Stimulated activated memory B cell treated with anti-CD40 and anti-IgM and Interleukin-4, amounts not matched to agents 10 μg/mL and 1 μg/mL and 100 μg/mL, for 72 hours (primary cell): ENCODE measurements around the gene PROK2.

Experiments used
- ATAC-seq: fragments of 150-1000 bp; cut with Tn5 transposase; 2 replicates; pipeline ENCODE4 v1.10.0; 2021
- H3K27ac Mint-ChIP-seq: one replicate; pipeline ENCODE4 v1.8.0; 2022; ENCODE audit warnings: mild to moderate bottlenecking, mixed read lengths
- H3K27me3 Mint-ChIP-seq: one replicate; pipeline ENCODE4 v1.8.0; 2022; ENCODE audit warnings: mixed read lengths
- H3K36me3 Mint-ChIP-seq: one replicate; pipeline ENCODE4 v1.8.0; 2022; ENCODE audit warnings: mixed read lengths
- H3K4me1 Mint-ChIP-seq: one replicate; pipeline ENCODE4 v1.8.0; 2022; ENCODE audit warnings: mixed read lengths
- H3K4me3 Mint-ChIP-seq: one replicate; pipeline ENCODE4 v1.8.0; 2022; ENCODE audit warnings: mild to moderate bottlenecking, moderate library complexity, mixed read lengths
- H3K9me3 Mint-ChIP-seq: one replicate; pipeline ENCODE4 v1.8.0; 2022; ENCODE audit warnings: mixed read lengths

PROK2 gene

GRCh38 chr3:71771884-71772283, 13.1 kb downstream of the PROK2 start:
- peaks cover 10% of the 10 kb centered on the region for H3K27me3 Mint-ChIP-seq
- H3K4me1 Mint-ChIP-seq = no peaks in the 10 kb centered on the region
- no peak overlapping the region for H3K27ac Mint-ChIP-seq
- no peak overlapping the region for H3K4me3 Mint-ChIP-seq
- no peaks in the 10 kb centered on the region for H3K36me3 Mint-ChIP-seq
- no peaks in the 10 kb centered on the region for H3K9me3 Mint-ChIP-seq
- ATAC-seq = no peak

GRCh38 chr3:71771126-71771525, 13.8 kb downstream of the PROK2 start:
- no peaks in the 10 kb centered on the region for H3K9me3 Mint-ChIP-seq
- no peaks in the 10 kb centered on the region for H3K36me3 Mint-ChIP-seq
- ATAC-seq = no peak
- no peaks in the 10 kb centered on the region for H3K4me1 Mint-ChIP-seq
- H3K27ac Mint-ChIP-seq = no peak overlapping the region
- H3K4me3 Mint-ChIP-seq = no peak overlapping the region
- peaks cover 10% of the 10 kb centered on the region for H3K27me3 Mint-ChIP-seq

- no peak overlapping the region for H3K4me3 Mint-ChIP-seq
- H3K27ac Mint-ChIP-seq = no peak overlapping the region
- H3K27me3 Mint-ChIP-seq = peaks cover 45% of the 10 kb centered on the region
- no peaks in the 10 kb centered on the region for H3K4me1 Mint-ChIP-seq
- ATAC-seq = no peak
- no peaks in the 10 kb centered on the region for H3K36me3 Mint-ChIP-seq
- H3K9me3 Mint-ChIP-seq = no peaks in the 10 kb centered on the region
Observed at GRCh38 chr3:71763426-71763825, 21.5 kb downstream of the PROK2 start.

GRCh38 chr3:71760140-71760539, 24.8 kb downstream of the PROK2 start:
- peaks cover 78% of the 10 kb centered on the region for H3K27me3 Mint-ChIP-seq
- H3K4me3 Mint-ChIP-seq = no peak overlapping the region
- ATAC-seq = no peak
- no peak overlapping the region for H3K27ac Mint-ChIP-seq
- no peaks in the 10 kb centered on the region for H3K4me1 Mint-ChIP-seq
- no peaks in the 10 kb centered on the region for H3K9me3 Mint-ChIP-seq
- no peaks in the 10 kb centered on the region for H3K36me3 Mint-ChIP-seq

- no peaks in the 10 kb centered on the region for H3K36me3 Mint-ChIP-seq
- H3K9me3 Mint-ChIP-seq = no peaks in the 10 kb centered on the region
- no peak overlapping the region for H3K27ac Mint-ChIP-seq
- H3K4me3 Mint-ChIP-seq = no peak overlapping the region
- H3K4me1 Mint-ChIP-seq = no peaks in the 10 kb centered on the region
- peaks cover 83% of the 10 kb centered on the region for H3K27me3 Mint-ChIP-seq
- no peak for ATAC-seq
Observed at GRCh38 chr3:71759401-71759800, 25.5 kb downstream of the PROK2 start.

GRCh38 chr3:71758091-71758490, 26.9 kb downstream of the PROK2 start:
- Mint-ChIP-seq H3K27me3 (peaks cover 76% of the 10 kb centered on the region), H3K4me1 (no peaks in the 10 kb centered on the region), H3K4me3 (no peak overlapping the region), H3K36me3 (no peaks in the 10 kb centered on the region), H3K9me3 (no peaks in the 10 kb centered on the region), H3K27ac (no peak overlapping the region)
- no peak for ATAC-seq

- Mint-ChIP-seq H3K9me3 (no peaks in the 10 kb centered on the region), H3K4me1 (no peaks in the 10 kb centered on the region), H3K4me3 (peak overlapping the region; percentile 35), H3K36me3 (no peaks in the 10 kb centered on the region), H3K27ac (no peak overlapping the region), H3K27me3 (peaks cover 70% of the 10 kb centered on the region)
- no peak for ATAC-seq
Observed at GRCh38 chr3:71754610-71755253, 30.2 kb downstream of the PROK2 start.

GRCh38 chr3:71753701-71754609, 31.0 kb downstream of the PROK2 start, which contains the start of gene GPR27:
GPR27 (plus strand) TSS chr3:71753855; CDS start chr3:71754050, 195 bp downstream.
- no peak for ATAC-seq
- H3K27me3 Mint-ChIP-seq = peaks cover 64% of the 10 kb centered on the region
- H3K36me3 Mint-ChIP-seq = no peaks in the 10 kb centered on the region
- H3K4me3 Mint-ChIP-seq = peak within 1 kb of the TSS; percentile 53
- H3K27ac Mint-ChIP-seq = no peak within 1 kb of the TSS
- no peaks in the 10 kb centered on the region for H3K4me1 Mint-ChIP-seq
- no peaks in the 10 kb centered on the region for H3K9me3 Mint-ChIP-seq

- ATAC-seq = no peak
- Mint-ChIP-seq H3K36me3 (no peaks in the 10 kb centered on the region), H3K4me1 (no peaks in the 10 kb centered on the region), H3K27me3 (peaks cover 64% of the 10 kb centered on the region), H3K9me3 (no peaks in the 10 kb centered on the region), H3K27ac (no peak overlapping the region), H3K4me3 (no peak overlapping the region)
Observed at GRCh38 chr3:71752831-71753700, 31.9 kb downstream of the PROK2 start.

GRCh38 chr3:71751602-71752001, 33.3 kb downstream of the PROK2 start:
- peaks cover 55% of the 10 kb centered on the region for H3K27me3 Mint-ChIP-seq
- no peak overlapping the region for H3K4me3 Mint-ChIP-seq
- no peaks in the 10 kb centered on the region for H3K36me3 Mint-ChIP-seq
- no peaks in the 10 kb centered on the region for H3K4me1 Mint-ChIP-seq
- H3K9me3 Mint-ChIP-seq = no peaks in the 10 kb centered on the region
- ATAC-seq = no peak
- H3K27ac Mint-ChIP-seq = no peak overlapping the region

GRCh38 chr3:71744738-71745137, 40.2 kb downstream of the PROK2 start:
- Mint-ChIP-seq H3K9me3 (peaks cover 22% of the 10 kb centered on the region), H3K36me3 (no peaks in the 10 kb centered on the region), H3K4me1 (no peaks in the 10 kb centered on the region), H3K27me3 (peaks cover 26% of the 10 kb centered on the region), H3K4me3 (no peak overlapping the region), H3K27ac (no peak overlapping the region)
- no peak for ATAC-seq

GRCh38 chr3:71742621-71743020, 42.3 kb downstream of the PROK2 start:
- Mint-ChIP-seq H3K4me1 (no peaks in the 10 kb centered on the region), H3K27ac (no peak overlapping the region)

GRCh38 chr3:71734881-71735280, 50.1 kb downstream of the PROK2 start:
- ATAC-seq = no peak
- H3K27ac Mint-ChIP-seq = no peak overlapping the region
- H3K4me1 Mint-ChIP-seq = peaks cover 3% of the 10 kb centered on the region
- H3K27me3 Mint-ChIP-seq = peaks cover 63% of the 10 kb centered on the region
- no peak overlapping the region for H3K4me3 Mint-ChIP-seq
- H3K9me3 Mint-ChIP-seq = peaks cover 6% of the 10 kb centered on the region
- no peaks in the 10 kb centered on the region for H3K36me3 Mint-ChIP-seq

More at GRCh38 chr3:71742621-71743020, 42.3 kb downstream of the PROK2 start:
- H3K36me3 Mint-ChIP-seq = no peaks in the 10 kb centered on the region
- ATAC-seq = no peak
- H3K27me3 Mint-ChIP-seq = peaks cover 32% of the 10 kb centered on the region
- no peak overlapping the region for H3K4me3 Mint-ChIP-seq
- H3K9me3 Mint-ChIP-seq = peaks cover 23% of the 10 kb centered on the region

GRCh38 chr3:71733319-71733718, 51.6 kb downstream of the PROK2 start:
- Mint-ChIP-seq H3K36me3 (no peaks in the 10 kb centered on the region), H3K4me3 (no peak overlapping the region)
- no peak for ATAC-seq

GRCh38 chr3:71732637-71733036, 52.3 kb downstream of the PROK2 start:
- Mint-ChIP-seq H3K4me3 (no peak overlapping the region), H3K4me1 (peaks cover 6% of the 10 kb centered on the region), H3K27ac (no peak overlapping the region), H3K27me3 (peaks cover 54% of the 10 kb centered on the region), H3K9me3 (peaks cover 5% of the 10 kb centered on the region), H3K36me3 (no peaks in the 10 kb centered on the region)
- ATAC-seq = no peak

More at GRCh38 chr3:71733319-71733718, 51.6 kb downstream of the PROK2 start:
- Mint-ChIP-seq H3K4me1 (peaks cover 6% of the 10 kb centered on the region), H3K9me3 (peaks cover 6% of the 10 kb centered on the region), H3K27me3 (peaks cover 56% of the 10 kb centered on the region), H3K27ac (no peak overlapping the region)
